NB4 (cell line): ENCODE results near the gene CBX4.

ENCODE experiments used
- DNase-seq: peaks from one replicate; pipeline ENCODE4 v3.0.0; 2010; ENCODE audit warnings: low read depth
- H3K4me3 ChIP-seq: one replicate; pipeline ENCODE4 v1.5.1; 2011; ENCODE audit warnings: mild to moderate bottlenecking, low read depth, low read length, moderate library complexity
- MYC ChIP-seq: IDR thresholded peaks from 2 replicates; pipeline ENCODE4 v1.6.1; 2011; ENCODE audit warnings: low read depth, low read length
- POLR2A ChIP-seq: IDR thresholded peaks from 2 replicates; pipeline ENCODE4 v1.6.1; 2011; ENCODE audit warnings: mild to moderate bottlenecking; ENCODE audit not compliant: insufficient read length; ENCODE audit errors: extremely low read depth
- TF ChIP-seq, protein P1 (sequence below): IDR thresholded peaks from 2 replicates; pipeline ENCODE4 v1.6.1; 2011; ENCODE audit warnings: low read depth, low read length
- TF ChIP-seq, protein P2 (sequence below): IDR thresholded peaks from one replicate; pipeline ENCODE4 v1.5.1; 2012; ENCODE audit warnings: low read depth, low read length

Gene CBX4

DNA sequence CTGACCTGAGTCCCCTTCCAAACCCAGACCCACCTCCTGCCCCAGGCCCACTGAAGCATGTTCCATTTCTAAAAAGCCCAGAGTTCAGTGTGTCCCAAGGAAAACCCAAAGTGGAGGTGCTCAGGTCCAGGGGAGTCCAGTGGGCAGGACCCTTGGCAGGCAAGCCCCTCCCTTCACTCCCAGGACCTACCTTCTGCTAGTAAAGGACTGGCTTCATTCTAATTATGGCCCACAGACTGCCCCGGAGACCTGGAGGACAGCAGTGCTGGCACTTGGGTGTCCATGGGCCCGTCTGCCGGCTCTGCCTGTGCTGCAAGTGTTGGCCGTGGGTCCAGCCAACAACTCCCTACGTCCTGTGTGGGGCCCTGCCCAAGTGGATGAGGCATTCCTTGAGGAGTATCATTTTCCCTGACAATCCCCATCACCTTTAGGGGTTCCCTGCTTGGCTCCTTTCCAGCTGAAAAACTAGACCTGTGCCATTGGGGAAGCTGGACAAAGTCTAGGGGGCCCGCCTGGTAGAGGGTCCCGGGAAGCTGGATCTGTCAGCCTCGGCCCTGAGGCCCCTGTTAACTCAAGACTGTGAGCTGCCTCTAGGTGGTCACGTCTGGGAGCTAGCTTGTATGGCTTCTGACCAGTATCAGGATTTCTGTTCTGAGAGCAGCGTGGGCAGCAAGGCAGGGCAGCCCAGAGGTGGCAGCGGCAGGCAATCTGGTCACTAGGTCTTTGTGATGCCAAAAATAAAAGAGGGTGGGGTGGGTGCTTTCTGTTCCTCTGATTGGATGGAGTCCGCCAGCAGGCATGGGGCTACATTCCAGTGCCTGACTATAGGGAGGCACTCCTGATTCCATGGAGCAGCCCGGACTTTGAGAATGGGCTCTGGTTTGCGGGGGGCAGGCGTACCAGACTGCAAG is 53.1 kb downstream of the CBX4 start:
- no peak for DNase-seq
- TF ChIP-seq POLR2A (no peak), MYC (no peak)
- TF ChIP-seq, protein P1, sequence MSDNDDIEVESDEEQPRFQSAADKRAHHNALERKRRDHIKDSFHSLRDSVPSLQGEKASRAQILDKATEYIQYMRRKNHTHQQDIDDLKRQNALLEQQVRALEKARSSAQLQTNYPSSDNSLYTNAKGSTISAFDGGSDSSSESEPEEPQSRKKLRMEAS = no peak
- TF ChIP-seq, protein P2, sequence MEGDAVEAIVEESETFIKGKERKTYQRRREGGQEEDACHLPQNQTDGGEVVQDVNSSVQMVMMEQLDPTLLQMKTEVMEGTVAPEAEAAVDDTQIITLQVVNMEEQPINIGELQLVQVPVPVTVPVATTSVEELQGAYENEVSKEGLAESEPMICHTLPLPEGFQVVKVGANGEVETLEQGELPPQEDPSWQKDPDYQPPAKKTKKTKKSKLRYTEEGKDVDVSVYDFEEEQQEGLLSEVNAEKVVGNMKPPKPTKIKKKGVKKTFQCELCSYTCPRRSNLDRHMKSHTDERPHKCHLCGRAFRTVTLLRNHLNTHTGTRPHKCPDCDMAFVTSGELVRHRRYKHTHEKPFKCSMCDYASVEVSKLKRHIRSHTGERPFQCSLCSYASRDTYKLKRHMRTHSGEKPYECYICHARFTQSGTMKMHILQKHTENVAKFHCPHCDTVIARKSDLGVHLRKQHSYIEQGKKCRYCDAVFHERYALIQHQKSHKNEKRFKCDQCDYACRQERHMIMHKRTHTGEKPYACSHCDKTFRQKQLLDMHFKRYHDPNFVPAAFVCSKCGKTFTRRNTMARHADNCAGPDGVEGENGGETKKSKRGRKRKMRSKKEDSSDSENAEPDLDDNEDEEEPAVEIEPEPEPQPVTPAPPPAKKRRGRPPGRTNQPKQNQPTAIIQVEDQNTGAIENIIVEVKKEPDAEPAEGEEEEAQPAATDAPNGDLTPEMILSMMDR = no peak
- H3K4me3 ChIP-seq = no peak overlapping the region

DNA sequence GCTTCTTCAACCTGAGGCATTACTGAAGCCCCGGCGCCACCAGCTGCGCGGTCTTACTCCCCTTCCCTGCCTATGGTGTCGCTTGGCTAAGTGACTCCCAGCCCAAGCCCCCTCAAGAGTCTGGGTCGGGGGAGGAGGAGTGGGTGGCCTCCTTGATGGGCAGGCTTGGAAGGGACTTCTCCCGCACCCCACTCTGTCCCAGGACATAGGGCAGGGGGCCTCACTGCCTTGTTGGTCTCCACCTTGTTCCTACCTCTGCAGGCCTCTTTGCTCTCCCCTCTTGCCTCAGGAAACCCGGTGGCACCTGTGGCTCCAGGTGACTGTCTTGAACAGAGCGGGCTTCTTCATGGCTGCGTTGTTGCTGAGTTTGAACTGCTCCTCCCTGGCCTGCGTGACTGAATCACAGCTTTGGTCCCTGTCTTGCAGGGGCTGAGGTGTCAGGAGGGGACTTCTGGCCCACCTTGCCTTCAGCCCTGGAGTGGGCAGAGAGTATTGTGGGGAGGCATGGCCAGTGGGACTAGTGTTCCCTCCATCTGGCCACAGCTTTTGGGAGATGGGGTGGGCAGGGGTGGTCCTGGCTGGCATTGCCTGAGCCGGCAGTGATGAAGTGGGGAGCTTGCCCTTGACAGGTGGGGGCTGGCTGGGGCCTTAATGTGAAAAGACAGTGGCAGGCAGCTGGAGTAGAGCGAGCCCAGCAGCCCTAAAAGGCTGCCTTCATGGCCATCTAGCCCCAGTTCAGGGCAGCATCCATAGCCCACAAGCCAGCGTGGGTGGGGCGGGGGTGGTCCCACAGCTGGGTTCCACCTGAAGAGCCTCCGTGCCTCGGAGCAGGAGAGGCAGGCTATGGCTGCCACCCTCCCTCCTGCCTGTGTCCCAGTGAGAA is 54.0 kb downstream of the CBX4 start:
- DNase-seq = no peak
- TF ChIP-seq, protein P2 = no peak
- TF ChIP-seq, protein P1 = no peak
- TF ChIP-seq MYC (no peak), POLR2A (no peak)
- H3K4me3 ChIP-seq = no peak overlapping the region

DNA sequence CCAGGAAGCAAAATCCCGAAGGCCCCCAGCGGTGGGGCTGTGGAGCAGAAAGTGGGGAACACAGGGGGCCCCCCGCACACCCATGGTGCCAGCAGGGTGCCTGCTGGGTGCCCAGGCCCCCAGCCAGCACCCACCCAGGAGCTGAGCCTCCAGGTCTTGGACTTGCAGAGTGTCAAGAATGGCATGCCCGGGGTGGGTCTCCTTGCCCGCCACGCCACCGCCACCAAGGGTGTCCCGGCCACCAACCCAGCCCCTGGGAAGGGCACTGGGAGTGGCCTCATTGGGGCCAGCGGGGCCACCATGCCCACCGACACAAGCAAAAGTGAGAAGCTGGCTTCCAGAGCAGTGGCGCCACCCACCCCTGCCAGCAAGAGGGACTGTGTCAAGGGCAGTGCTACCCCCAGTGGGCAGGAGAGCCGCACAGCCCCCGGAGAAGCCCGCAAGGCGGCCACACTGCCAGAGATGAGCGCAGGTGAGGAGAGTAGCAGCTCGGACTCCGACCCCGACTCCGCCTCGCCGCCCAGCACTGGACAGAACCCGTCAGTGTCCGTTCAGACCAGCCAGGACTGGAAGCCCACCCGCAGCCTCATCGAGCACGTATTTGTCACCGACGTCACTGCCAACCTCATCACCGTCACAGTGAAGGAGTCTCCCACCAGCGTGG is 54.8 kb downstream of the CBX4 start:
- no peak for DNase-seq
- no peak overlapping the region for H3K4me3 ChIP-seq
- TF ChIP-seq POLR2A (no peak), MYC (no peak)
- TF ChIP-seq, protein P2 = no peak
- TF ChIP-seq, protein P1 = no peak

DNA sequence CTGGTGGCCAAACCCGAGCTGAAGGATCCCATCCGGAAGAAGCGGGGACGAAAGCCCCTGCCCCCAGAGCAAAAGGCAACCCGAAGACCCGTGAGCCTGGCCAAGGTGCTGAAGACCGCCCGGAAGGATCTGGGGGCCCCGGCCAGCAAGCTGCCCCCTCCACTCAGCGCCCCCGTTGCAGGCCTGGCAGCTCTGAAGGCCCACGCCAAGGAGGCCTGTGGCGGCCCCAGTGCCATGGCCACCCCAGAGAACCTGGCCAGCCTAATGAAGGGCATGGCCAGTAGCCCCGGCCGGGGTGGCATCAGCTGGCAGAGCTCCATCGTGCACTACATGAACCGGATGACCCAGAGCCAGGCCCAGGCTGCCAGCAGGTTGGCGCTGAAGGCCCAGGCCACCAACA is 55.3 kb downstream of the CBX4 start:
- DNase-seq = no peak
- no peak overlapping the region for H3K4me3 ChIP-seq
- TF ChIP-seq MYC = no peak
- TF ChIP-seq POLR2A = no peak
- TF ChIP-seq, protein P2 = no peak
- TF ChIP-seq, protein P1 = no peak
